ENCODE measurements around the gene UGT1A10.
"Not testable (repeated sequence)": the region's sequence is repeated elsewhere in the genome, so short reads cannot be mapped to it uniquely, and the experiment has no call there.

UGT1A10 gene

DNA sequence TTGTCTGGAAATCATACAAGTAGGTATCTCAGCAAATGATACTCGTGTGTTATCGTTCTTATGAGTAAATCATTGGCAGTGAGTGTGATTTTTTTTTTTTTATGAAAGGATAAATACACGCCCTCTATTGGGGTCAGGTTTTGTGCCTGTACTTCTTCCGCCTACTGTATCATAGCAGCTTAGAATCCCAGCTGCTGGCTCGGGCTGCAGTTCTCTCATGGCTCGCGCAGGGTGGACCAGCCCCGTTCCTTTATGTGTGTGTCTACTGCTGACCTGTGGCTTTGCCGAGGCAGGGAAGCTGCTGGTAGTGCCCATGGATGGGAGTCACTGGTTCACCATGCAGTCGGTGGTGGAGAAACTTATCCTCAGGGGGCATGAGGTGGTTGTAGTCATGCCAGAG is at the start of gene UGT1A10:
TSS of gene UGT1A10 (plus strand) at position 143 of the 400 bp plus-strand sequence. CDS start at position 218, 75 bp downstream.
- not testable (repeated sequence) for H3K36me3 Mint-ChIP-seq (ENCODE audit: low read depth); H3K4me1 Mint-ChIP-seq (ENCODE audit: low read depth); H3K27ac Mint-ChIP-seq; H3K9me3 Mint-ChIP-seq; H3K4me3 Mint-ChIP-seq
- peaks cover 15% of the 10 kb centered on the region for H3K27me3 Mint-ChIP-seq (ENCODE audit: low read depth)

DNA sequence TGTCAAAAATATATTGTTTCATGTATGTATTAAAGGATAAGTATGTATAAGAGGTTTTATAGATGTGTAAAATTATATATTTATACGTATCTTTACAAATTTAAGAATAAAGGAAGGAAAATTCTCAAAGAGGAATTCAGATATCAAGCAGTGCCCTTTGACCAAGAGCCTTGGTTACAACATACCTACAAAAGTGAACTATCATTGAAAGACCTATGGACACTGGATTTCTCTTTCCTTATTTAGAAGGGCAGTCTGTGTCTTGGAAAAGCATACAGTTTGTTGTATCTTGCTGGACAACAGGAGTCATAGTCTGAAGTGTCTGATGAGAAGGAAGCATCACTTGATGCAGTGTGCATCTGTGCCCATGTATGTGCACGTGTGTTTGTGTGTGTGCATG is 47.8 kb upstream of the UGT1A10 start:
- no peak overlapping the region for H3K4me3 Mint-ChIP-seq
- H3K27me3 Mint-ChIP-seq (ENCODE audit: low read depth): peaks cover 23% of the 10 kb centered on the region
- H3K4me1 Mint-ChIP-seq (ENCODE audit: low read depth): no peaks in the 10 kb centered on the region
- H3K9me3 Mint-ChIP-seq: no peaks in the 10 kb centered on the region
- H3K27ac Mint-ChIP-seq: no peak overlapping the region
- no peaks in the 10 kb centered on the region for H3K36me3 Mint-ChIP-seq (ENCODE audit: low read depth)

DNA sequence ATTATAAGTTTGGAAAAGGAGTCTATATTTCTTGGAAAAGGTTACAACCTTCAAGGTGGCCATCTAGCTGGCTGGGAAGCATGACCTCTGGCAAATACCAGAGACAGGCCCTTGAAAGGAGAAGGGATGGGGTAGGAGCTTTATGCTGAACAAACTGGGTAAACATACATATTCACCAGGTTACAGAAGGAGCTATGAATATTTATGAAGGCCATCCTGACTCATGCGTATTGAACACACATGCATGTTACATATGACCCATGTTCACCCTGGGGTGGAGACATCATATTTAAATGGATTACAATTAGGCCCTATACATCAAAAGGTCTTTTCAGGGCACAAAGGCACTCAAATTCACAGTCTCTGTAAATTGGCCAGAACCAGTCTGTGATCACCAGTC is 43.5 kb upstream of the UGT1A10 start:
- H3K4me3 Mint-ChIP-seq; H3K9me3 Mint-ChIP-seq; H3K4me1 Mint-ChIP-seq (ENCODE audit: low read depth); H3K27me3 Mint-ChIP-seq (ENCODE audit: low read depth); H3K27ac Mint-ChIP-seq; H3K36me3 Mint-ChIP-seq (ENCODE audit: low read depth): not testable (repeated sequence)

DNA sequence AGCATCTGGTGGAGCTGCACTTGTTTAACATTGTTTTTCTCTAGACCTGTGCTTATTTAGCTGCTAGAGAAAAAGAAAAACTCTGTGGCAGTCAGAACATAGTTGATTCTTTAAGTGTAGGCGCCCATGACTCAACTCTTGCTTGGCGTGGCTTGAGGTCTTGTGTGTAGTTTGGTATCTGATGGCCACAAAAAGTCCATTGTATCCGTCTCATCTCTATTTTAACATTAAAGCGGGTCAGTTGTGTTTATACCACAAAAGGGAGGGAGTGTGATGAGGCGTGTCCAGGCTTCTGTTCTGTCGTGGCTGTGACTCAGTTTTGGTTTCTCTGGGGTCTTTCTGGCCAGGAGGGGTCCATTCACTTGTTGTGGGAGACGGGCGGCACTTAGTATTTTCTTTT is 43.0 kb upstream of the UGT1A10 start:
- H3K27ac Mint-ChIP-seq: no peak overlapping the region
- no peaks in the 10 kb centered on the region for H3K4me1 Mint-ChIP-seq (ENCODE audit: low read depth)
- H3K9me3 Mint-ChIP-seq: no peaks in the 10 kb centered on the region
- no peaks in the 10 kb centered on the region for H3K36me3 Mint-ChIP-seq (ENCODE audit: low read depth)
- H3K27me3 Mint-ChIP-seq (ENCODE audit: low read depth): peaks cover 3% of the 10 kb centered on the region
- no peak overlapping the region for H3K4me3 Mint-ChIP-seq

DNA sequence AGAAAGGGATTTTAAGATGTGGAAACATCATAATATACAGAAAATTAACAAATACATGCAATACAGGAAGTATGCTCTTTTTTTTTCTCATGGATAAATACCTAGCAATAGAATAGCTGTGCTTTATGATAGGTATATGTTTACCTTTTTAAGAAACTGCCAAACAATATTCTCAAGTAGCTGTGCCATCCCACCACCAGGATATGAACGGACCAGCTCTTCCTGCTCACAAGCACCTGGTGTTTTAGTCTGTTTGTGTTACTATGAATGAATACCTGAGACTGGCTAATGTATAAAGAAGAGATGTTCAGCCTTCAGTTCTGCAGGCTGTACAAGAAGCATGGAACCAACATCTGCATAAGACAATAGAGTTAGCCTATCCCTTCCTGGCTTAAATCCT is 38.7 kb upstream of the UGT1A10 start:
- Mint-ChIP-seq H3K4me1 (ENCODE audit: low read depth) (no peaks in the 10 kb centered on the region), H3K9me3 (no peaks in the 10 kb centered on the region), H3K27me3 (ENCODE audit: low read depth) (peaks cover 3% of the 10 kb centered on the region), H3K27ac (no peak overlapping the region), H3K36me3 (ENCODE audit: low read depth) (no peaks in the 10 kb centered on the region), H3K4me3 (no peak overlapping the region)

DNA sequence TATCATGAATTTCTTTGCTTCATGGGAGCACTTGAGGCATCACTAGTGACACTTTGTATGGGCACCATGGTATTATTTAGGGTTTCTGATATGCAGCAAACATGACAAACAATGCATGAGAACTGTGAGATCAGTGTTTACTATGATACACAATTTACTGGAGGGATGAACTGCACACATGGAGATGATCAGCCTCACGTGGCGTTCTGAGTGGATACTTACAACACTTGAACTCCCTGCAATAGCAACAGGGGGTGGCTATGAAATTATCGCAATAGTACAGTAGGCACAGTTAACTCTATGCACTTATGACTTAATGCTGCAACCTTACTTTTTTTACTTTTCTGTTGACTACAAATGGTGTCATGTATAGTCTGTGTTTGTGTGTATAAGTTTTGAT is 37.3 kb upstream of the UGT1A10 start:
- Mint-ChIP-seq H3K27me3 (ENCODE audit: low read depth) (peaks cover 3% of the 10 kb centered on the region), H3K9me3 (no peaks in the 10 kb centered on the region), H3K36me3 (ENCODE audit: low read depth) (no peaks in the 10 kb centered on the region), H3K4me3 (no peak overlapping the region), H3K27ac (no peak overlapping the region), H3K4me1 (ENCODE audit: low read depth) (no peaks in the 10 kb centered on the region)

DNA sequence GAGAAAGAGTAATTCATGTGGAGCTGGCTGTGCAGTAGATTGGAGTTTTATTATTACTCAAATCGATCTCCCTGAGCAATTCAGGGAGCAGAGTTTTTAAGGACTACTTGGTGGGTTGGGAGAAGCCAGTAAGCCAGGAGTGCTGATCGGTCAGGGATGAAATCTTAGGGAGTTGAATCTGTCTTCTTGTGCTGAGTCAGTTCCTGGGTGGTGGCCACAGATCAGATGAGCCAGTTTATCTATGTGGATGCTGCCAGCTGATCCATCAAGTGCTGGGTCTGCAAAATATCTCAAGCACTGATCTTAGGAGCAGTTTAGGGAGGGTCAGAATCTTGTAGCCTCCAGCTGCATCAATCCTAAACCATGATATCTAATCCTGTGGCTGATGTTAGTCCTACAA is 35.9 kb upstream of the UGT1A10 start:
- H3K4me1 Mint-ChIP-seq (ENCODE audit: low read depth): no peaks in the 10 kb centered on the region
- no peaks in the 10 kb centered on the region for H3K9me3 Mint-ChIP-seq
- no peaks in the 10 kb centered on the region for H3K36me3 Mint-ChIP-seq (ENCODE audit: low read depth)
- no peak overlapping the region for H3K4me3 Mint-ChIP-seq
- H3K27me3 Mint-ChIP-seq (ENCODE audit: low read depth): peaks cover 3% of the 10 kb centered on the region
- H3K27ac Mint-ChIP-seq: no peak overlapping the region

DNA sequence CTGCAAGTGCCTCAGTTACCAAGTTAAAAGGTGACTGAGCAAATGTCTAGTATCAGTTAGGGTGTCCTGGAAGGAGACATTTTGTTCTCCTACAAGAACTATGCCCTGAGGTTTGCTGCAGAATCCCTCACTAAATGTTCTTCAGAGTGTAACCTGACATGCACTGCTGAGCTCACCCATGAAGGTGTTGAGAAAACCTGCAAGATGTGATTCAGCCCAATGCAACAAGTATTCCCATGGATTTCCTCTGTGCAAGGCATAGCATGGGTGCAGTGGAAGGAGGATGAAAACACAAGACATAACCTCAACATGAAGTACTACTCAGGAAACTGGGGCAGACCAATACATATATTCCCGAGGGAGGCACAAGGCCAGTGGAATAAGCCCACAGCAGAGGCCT is 34.2 kb upstream of the UGT1A10 start:
- H3K9me3 Mint-ChIP-seq: no peaks in the 10 kb centered on the region
- H3K4me1 Mint-ChIP-seq (ENCODE audit: low read depth): no peaks in the 10 kb centered on the region
- H3K4me3 Mint-ChIP-seq: no peak overlapping the region
- H3K36me3 Mint-ChIP-seq (ENCODE audit: low read depth): no peaks in the 10 kb centered on the region
- H3K27me3 Mint-ChIP-seq (ENCODE audit: low read depth): peaks cover 3% of the 10 kb centered on the region
- H3K27ac Mint-ChIP-seq: no peak overlapping the region

DNA sequence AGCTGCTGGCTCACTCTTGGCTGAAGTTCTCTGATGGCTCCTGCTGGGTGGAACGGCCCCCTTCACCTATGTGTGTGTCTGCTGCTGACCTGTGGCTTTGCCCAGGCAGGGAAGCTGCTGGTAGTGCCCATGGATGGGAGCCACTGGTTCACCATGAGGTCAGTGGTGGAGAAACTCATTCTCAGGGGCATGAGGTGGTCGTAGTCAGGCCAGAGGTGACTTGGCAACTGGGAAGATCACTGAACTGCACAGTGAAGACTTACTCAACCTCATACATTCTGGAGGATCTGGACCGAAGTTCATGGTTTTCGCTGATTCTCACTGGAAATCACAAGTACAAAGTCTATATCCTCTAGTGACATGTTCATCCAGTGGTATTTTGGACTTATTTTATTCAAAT is 32.7 kb upstream of the UGT1A10 start:
- H3K27ac Mint-ChIP-seq: no peak overlapping the region
- H3K36me3 Mint-ChIP-seq (ENCODE audit: low read depth): no peaks in the 10 kb centered on the region
- H3K4me1 Mint-ChIP-seq (ENCODE audit: low read depth): no peaks in the 10 kb centered on the region
- H3K27me3 Mint-ChIP-seq (ENCODE audit: low read depth): peaks cover 3% of the 10 kb centered on the region
- no peak overlapping the region for H3K4me3 Mint-ChIP-seq
- H3K9me3 Mint-ChIP-seq: no peaks in the 10 kb centered on the region

DNA sequence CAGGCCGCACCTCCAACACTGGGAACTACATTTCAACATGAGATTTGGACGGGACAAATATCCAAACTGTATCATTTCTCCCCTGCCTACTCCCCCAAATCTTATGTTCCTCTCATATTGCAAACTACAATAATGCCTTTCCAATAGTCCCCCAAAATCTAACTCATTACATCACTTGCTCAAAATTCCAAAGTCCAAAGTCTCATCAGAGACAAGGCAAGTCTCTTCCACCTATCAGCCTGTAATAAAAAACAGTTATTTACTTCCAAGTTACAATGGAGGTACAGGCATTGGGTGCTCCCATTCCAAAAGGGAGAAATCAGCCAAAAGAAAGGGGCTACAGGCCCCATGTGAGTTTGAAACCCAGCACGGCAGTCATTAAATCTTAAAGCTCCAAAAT is 31.4 kb upstream of the UGT1A10 start:
- Mint-ChIP-seq H3K4me1 (ENCODE audit: low read depth) (no peaks in the 10 kb centered on the region), H3K4me3 (no peak overlapping the region), H3K9me3 (no peaks in the 10 kb centered on the region), H3K27me3 (ENCODE audit: low read depth) (peaks cover 3% of the 10 kb centered on the region), H3K27ac (no peak overlapping the region), H3K36me3 (ENCODE audit: low read depth) (no peaks in the 10 kb centered on the region)

DNA sequence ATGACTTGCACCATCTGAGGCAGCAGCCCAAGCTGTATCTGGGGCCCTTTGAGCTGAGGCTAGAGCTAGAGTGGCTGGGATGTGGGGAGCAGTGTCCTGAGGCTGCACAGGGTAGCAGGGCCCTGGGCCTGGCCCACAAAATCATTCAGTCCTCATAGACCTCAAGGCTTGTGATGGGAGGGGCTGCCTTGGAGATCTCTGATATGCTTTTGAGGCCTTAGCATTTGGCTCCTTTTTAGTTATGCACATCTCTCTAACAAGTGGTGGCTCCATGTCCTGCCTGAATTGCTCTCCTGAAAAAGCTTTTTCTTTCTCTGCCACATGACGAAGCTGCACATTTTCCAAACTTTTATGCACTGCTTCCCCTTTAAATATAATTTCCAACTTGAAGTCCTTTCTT is 30.6 kb upstream of the UGT1A10 start:
- H3K9me3 Mint-ChIP-seq: peaks cover 4% of the 10 kb centered on the region
- H3K4me1 Mint-ChIP-seq (ENCODE audit: low read depth): no peaks in the 10 kb centered on the region
- H3K36me3 Mint-ChIP-seq (ENCODE audit: low read depth): no peaks in the 10 kb centered on the region
- peaks cover 3% of the 10 kb centered on the region for H3K27me3 Mint-ChIP-seq (ENCODE audit: low read depth)
- no peak overlapping the region for H3K27ac Mint-ChIP-seq
- no peak overlapping the region for H3K4me3 Mint-ChIP-seq

DNA sequence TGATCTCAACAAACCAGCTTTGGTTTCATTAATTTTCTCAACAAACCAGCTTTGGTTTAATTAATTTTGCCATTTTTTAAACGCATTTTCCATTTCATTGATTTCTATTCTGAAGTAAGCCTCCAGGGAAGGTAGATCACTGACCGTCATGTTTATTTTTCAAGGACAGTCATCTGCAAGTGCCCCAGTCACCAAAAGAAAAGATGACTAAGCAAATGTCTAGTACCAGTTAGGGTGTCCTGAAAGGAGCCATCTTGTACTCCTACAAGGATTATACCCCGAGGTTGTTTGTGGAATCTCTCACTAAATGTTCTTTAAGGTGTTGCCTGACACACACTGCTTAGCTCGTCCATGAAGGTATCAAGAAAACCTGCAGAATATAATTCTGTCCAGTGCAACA is 25.0 kb upstream of the UGT1A10 start:
- H3K36me3 Mint-ChIP-seq (ENCODE audit: low read depth): no peaks in the 10 kb centered on the region

DNA sequence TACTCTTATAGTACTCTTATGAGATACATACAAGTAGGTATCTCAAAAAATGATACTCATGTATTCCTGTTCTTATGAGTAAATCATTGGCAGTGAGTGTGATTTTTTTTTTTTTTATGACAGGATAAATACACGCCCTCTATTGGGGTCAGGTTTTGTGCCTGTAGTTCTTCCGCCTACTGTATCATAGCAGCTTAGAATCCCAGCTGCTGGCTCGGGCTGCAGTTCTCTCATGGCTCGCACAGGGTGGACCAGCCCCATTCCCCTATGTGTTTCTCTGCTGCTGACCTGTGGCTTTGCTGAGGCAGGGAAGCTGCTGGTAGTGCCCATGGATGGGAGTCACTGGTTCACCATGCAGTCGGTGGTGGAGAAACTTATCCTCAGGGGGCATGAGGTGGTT is 18.8 kb upstream of the UGT1A10 start, which contains the start of gene UGT1A8:
TSS of gene UGT1A8 (plus strand) at position 158 of the 400 bp plus-strand sequence. CDS start at position 233, 75 bp downstream.
- not testable (repeated sequence) for H3K9me3 Mint-ChIP-seq; H3K4me3 Mint-ChIP-seq; H3K27ac Mint-ChIP-seq; H3K36me3 Mint-ChIP-seq (ENCODE audit: low read depth); H3K4me1 Mint-ChIP-seq (ENCODE audit: low read depth)
- peaks cover 24% of the 10 kb centered on the region for H3K27me3 Mint-ChIP-seq (ENCODE audit: low read depth)

More for the DNA sequence above, 25.0 kb upstream of the UGT1A10 start:
- Mint-ChIP-seq H3K9me3 (peaks cover 16% of the 10 kb centered on the region), H3K27me3 (ENCODE audit: low read depth) (peaks cover 18% of the 10 kb centered on the region), H3K4me3 (no peak overlapping the region), H3K4me1 (ENCODE audit: low read depth) (no peaks in the 10 kb centered on the region), H3K27ac (no peak overlapping the region)

DNA sequence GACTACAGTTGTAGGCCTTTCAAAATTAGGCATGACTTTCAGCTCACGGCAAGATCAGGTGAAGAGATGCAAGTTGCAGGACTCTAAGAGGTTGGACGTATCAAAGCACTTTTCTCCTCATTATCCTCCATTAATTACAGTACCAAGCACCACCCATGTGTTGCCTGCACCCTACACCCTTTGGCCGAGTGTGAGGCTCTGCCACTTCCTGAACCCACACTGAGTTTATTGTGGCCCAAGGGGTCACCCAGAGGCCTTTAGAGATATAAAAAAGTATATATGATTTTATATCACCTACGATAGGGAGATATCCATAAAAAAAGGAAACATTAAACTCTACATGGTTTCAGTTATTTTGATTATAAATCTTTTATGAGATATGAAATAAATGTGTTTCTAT is 16.0 kb upstream of the UGT1A10 start:
- Mint-ChIP-seq H3K4me1 (ENCODE audit: low read depth) (no peaks in the 10 kb centered on the region), H3K27me3 (ENCODE audit: low read depth) (peaks cover 17% of the 10 kb centered on the region), H3K9me3 (peaks cover 3% of the 10 kb centered on the region), H3K27ac (no peak overlapping the region), H3K36me3 (ENCODE audit: low read depth) (no peaks in the 10 kb centered on the region), H3K4me3 (no peak overlapping the region)

DNA sequence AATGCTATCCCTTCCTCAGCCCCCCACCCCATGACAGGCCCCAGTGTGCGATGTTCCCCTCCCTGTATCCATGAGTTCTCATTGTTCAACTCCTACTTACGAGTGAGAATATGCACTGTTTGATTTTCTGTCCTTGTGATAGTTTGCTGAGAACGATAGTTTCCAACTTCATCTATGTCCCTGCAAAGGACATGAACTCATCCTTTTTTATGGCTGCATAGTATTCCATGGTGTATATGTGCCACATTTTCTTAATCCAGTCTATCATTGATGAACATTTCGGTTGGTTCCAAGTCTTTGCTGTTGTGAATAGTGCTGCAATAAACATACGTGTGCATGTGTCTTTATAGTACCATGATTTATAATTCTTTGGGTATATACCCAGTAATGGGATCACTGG is 14.4 kb upstream of the UGT1A10 start:
- H3K36me3 Mint-ChIP-seq (ENCODE audit: low read depth); H3K27me3 Mint-ChIP-seq (ENCODE audit: low read depth); H3K9me3 Mint-ChIP-seq; H3K4me3 Mint-ChIP-seq; H3K4me1 Mint-ChIP-seq (ENCODE audit: low read depth); H3K27ac Mint-ChIP-seq: not testable (repeated sequence)

DNA sequence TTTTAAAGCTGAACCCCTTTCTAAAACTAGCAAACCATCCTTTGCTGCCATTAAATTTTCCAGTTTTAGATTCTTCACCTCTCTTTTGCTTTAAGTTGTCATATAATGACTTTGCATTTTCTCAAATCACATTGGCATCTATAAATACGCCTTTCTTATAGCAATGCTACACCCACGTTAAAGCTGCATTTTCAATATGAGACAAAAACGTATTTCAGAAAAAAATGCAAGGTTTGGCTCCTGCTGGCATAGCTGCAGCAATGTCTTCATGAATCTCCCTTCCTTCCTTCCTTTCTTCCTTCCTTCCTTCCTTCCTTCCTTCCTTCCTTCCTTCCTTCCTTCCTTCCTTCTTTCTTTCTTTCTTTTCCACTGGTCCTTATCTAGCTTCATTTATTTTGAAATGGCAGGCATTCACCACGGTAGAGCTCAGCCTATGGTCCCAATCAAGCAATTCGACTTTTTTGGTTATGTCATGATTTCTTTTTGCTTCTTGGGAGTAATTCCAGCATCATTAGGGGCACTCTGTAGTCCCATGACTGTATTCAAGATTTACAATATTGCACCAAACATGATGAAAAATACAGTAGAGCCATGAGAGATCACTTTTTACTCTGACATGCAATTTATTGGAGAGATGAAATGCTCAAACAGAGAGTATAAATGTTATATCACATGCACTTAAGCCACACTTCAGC is 8.8 kb upstream of the UGT1A10 start:
- no peak overlapping the region for H3K27ac Mint-ChIP-seq
- H3K4me1 Mint-ChIP-seq (ENCODE audit: low read depth): no peaks in the 10 kb centered on the region
- H3K4me3 Mint-ChIP-seq: no peak overlapping the region
- H3K27me3 Mint-ChIP-seq (ENCODE audit: low read depth): peaks cover 15% of the 10 kb centered on the region
- peaks cover 10% of the 10 kb centered on the region for H3K9me3 Mint-ChIP-seq
- H3K36me3 Mint-ChIP-seq (ENCODE audit: low read depth): no peaks in the 10 kb centered on the region

All from T-helper 1 cell treated with Interleukin-12 subunit alpha and Interleukin-12 subunit beta and Interleukin-4 antibody, amounts not matched to agents 30 μg/mL and 1 μg/mL, for 36 hours (primary cell).